Measurements from ENCODE around the gene MAPK4. TPM values are rescaled to one million over a fixed set of nuclear protein-coding genes. Genes with fewer than 3 reads are reported as not detected.
"Not testable (repeated sequence)": the region's sequence is repeated elsewhere in the genome, so short reads cannot be mapped to it uniquely, and the experiment has no call there.

The MAPK4 gene
- total and polyA plus RNA-seq, 2 donors from 2014 or later, result 9.0 to 9.2 TPM

- Histone ChIP-seq H3K36me3 (ENCODE audit: control insufficient read depth in 2 of 3, insufficient read depth in 3 of 3, low read length in 3 of 3) (no peaks in the 10 kb centered on the region), H3K27me3 (ENCODE audit: control insufficient read depth, insufficient read depth, low read length) (no peaks in the 10 kb centered on the region), H3K4me1 (ENCODE audit: control insufficient read depth in 2 of 3, insufficient read depth in 2 of 3, low read depth in 1 of 3, low read length in 3 of 3) (no peaks in the 10 kb centered on the region), H3K27ac (ENCODE audit: low read depth in 2 of 2, low read length in 2 of 2) (no peak overlapping the region), H3K9me3 (ENCODE audit: control insufficient read depth in 2 of 3, insufficient read depth in 1 of 3, low read length in 3 of 3) (no peaks in the 10 kb centered on the region), H3K4me3 (ENCODE audit: low read length in 3 of 3) (no peak overlapping the region), H3K9ac (ENCODE audit: low read length in 3 of 3) (no peak overlapping the region)
- DNase-seq (no peak), FAIRE-seq (no peak)
- intact Hi-C loops (cut with DNase I), result no loop called here
- TF ChIP-seq CTCF (IDR thresholded peaks at IDR 0.05; ENCODE audit: borderline replicate concordance, extremely low read depth, insufficient read depth), result no peak
These were observed 46.7 kb downstream of the MAPK4 start for GRCh38 chr18:50606609-50607008.

- intact Hi-C loops (cut with DNase I), result no loop called here
- no peak for FAIRE-seq
These were observed 47.6 kb downstream of the MAPK4 start for GRCh38 chr18:50607378-50607926.

GRCh38 chr18:50609171-50609570 is 49.3 kb downstream of the MAPK4 start:
- DNase-seq; H3K9ac ChIP-seq (ENCODE audit: low read length in 3 of 3); intact Hi-C loops (cut with DNase I); H3K27ac ChIP-seq (ENCODE audit: low read depth in 2 of 2, low read length in 2 of 2); H3K4me3 ChIP-seq (ENCODE audit: low read length in 3 of 3); FAIRE-seq; H3K36me3 ChIP-seq (ENCODE audit: control insufficient read depth in 2 of 3, insufficient read depth in 3 of 3, low read length in 3 of 3); H3K27me3 ChIP-seq (ENCODE audit: control insufficient read depth, insufficient read depth, low read length); H3K4me1 ChIP-seq (ENCODE audit: control insufficient read depth in 2 of 3, insufficient read depth in 2 of 3, low read depth in 1 of 3, low read length in 3 of 3); H3K9me3 ChIP-seq (ENCODE audit: control insufficient read depth in 2 of 3, insufficient read depth in 1 of 3, low read length in 3 of 3): not testable (repeated sequence)

More at GRCh38 chr18:50607378-50607926, 47.6 kb downstream of the MAPK4 start:
- Histone ChIP-seq H3K27me3 (ENCODE audit: control insufficient read depth, insufficient read depth, low read length) (no peaks in the 10 kb centered on the region), H3K36me3 (ENCODE audit: control insufficient read depth in 2 of 3, insufficient read depth in 3 of 3, low read length in 3 of 3) (no peaks in the 10 kb centered on the region), H3K27ac (ENCODE audit: low read depth in 2 of 2, low read length in 2 of 2) (no peak overlapping the region), H3K9me3 (ENCODE audit: control insufficient read depth in 2 of 3, insufficient read depth in 1 of 3, low read length in 3 of 3) (no peaks in the 10 kb centered on the region), H3K4me1 (ENCODE audit: control insufficient read depth in 2 of 3, insufficient read depth in 2 of 3, low read depth in 1 of 3, low read length in 3 of 3) (no peaks in the 10 kb centered on the region), H3K4me3 (ENCODE audit: low read length in 3 of 3) (no peak overlapping the region), H3K9ac (ENCODE audit: low read length in 3 of 3) (no peak overlapping the region)
- no peak for DNase-seq
- no peak for TF ChIP-seq CTCF (IDR thresholded peaks at IDR 0.05; ENCODE audit: borderline replicate concordance, extremely low read depth, insufficient read depth)

GRCh38 chr18:50610349-50610748 is 50.5 kb downstream of the MAPK4 start:
- intact Hi-C loops (cut with DNase I), result no loop called here
- Histone ChIP-seq H3K9me3 (ENCODE audit: control insufficient read depth in 2 of 3, insufficient read depth in 1 of 3, low read length in 3 of 3) (peaks cover 0 to 6% (median 5%) of the 10 kb centered on the region in 3 donors), H3K27ac (ENCODE audit: low read depth in 2 of 2, low read length in 2 of 2) (no peak overlapping the region), H3K4me3 (ENCODE audit: low read length in 3 of 3) (no peak overlapping the region), H3K4me1 (ENCODE audit: control insufficient read depth in 2 of 3, insufficient read depth in 2 of 3, low read depth in 1 of 3, low read length in 3 of 3) (no peaks in the 10 kb centered on the region), H3K36me3 (ENCODE audit: control insufficient read depth in 2 of 3, insufficient read depth in 3 of 3, low read length in 3 of 3) (no peaks in the 10 kb centered on the region), H3K9ac (ENCODE audit: low read length in 3 of 3) (no peak overlapping the region), H3K27me3 (ENCODE audit: control insufficient read depth, insufficient read depth, low read length) (no peaks in the 10 kb centered on the region)
- DNase-seq (no peak), FAIRE-seq (no peak)
- no peak for TF ChIP-seq CTCF (IDR thresholded peaks at IDR 0.05; ENCODE audit: borderline replicate concordance, extremely low read depth, insufficient read depth)
